Astrocyte of the cerebellum (primary cell): ENCODE data around the gene SLC6A17.

Experiments used
- DNase-seq: peaks from one replicate; pipeline ENCODE4 v3.0.0-alpha.2; 2011; ENCODE audit warnings: low read depth
- H3K4me3 ChIP-seq: 2 replicates; pipeline ENCODE4 v1.5.1; 2011; ENCODE audit warnings: mild to moderate bottlenecking, low read depth, low read length, moderate library complexity
- CTCF ChIP-seq: IDR thresholded peaks from 2 replicates; pipeline ENCODE4 v1.5.1; 2012; ENCODE audit warnings: low read length, low read depth, moderate library complexity, mild to moderate bottlenecking; ENCODE audit errors: missing control alignments
- in situ Hi-C: cut with HindIII; loops from 2 replicates; pipeline ENCODE4 v1.10.0; 2017; ENCODE audit warnings: low sequenced_read_pairs

The SLC6A17 gene

GRCh38 chr1:110159168-110159567 lies 8.9 kb downstream of the SLC6A17 start:
- in situ Hi-C loops: no loop called here
- DNase-seq: no peak
- TF ChIP-seq CTCF: no peak
- H3K4me3 ChIP-seq: no peak overlapping the region

GRCh38 chr1:110160538-110161100 lies 10.3 kb downstream of the SLC6A17 start:
- DNase-seq: no peak
- in situ Hi-C loops: no loop called here
- no peak overlapping the region for H3K4me3 ChIP-seq
- no peak for TF ChIP-seq CTCF

GRCh38 chr1:110161165-110161564 lies 10.9 kb downstream of the SLC6A17 start:
- H3K4me3 ChIP-seq: no peak overlapping the region
- no peak for TF ChIP-seq CTCF
- no peak for DNase-seq
- in situ Hi-C loops: no loop called here

GRCh38 chr1:110161849-110162248 lies 11.6 kb downstream of the SLC6A17 start:
- in situ Hi-C loops: no loop called here
- no peak for DNase-seq
- TF ChIP-seq CTCF: no peak
- H3K4me3 ChIP-seq: no peak overlapping the region

- no peak for TF ChIP-seq CTCF
- in situ Hi-C loops: no loop called here
- no peak overlapping the region for H3K4me3 ChIP-seq
- DNase-seq: no peak
These were observed 13.3 kb downstream of the SLC6A17 start for GRCh38 chr1:110163591-110163990.

GRCh38 chr1:110164725-110165350 lies 14.5 kb downstream of the SLC6A17 start:
- no peak for TF ChIP-seq CTCF
- in situ Hi-C loops: no loop called here
- no peak for DNase-seq
- no peak overlapping the region for H3K4me3 ChIP-seq

GRCh38 chr1:110165761-110166231 lies 15.5 kb downstream of the SLC6A17 start:
- no peak for DNase-seq
- in situ Hi-C loops: no loop called here
- no peak overlapping the region for H3K4me3 ChIP-seq
- no peak for TF ChIP-seq CTCF
